Chondrocyte (in vitro differentiated cells): ENCODE results near the gene SEL1L2. TPM values are rescaled to one million over a fixed set of nuclear protein-coding genes. Genes with fewer than 3 reads are reported as not detected.

Experiments
- DNase-seq: peaks from one replicate; pipeline ENCODE4 v3.0.0; 2021; ENCODE audit warnings: mixed read lengths, low spot score
- H3K27ac Mint-ChIP-seq: one replicate; pipeline ENCODE4 v1.8.0; 2021; ENCODE audit warnings: mild to moderate bottlenecking, moderate library complexity, mixed read lengths; ENCODE audit not compliant: unreplicated experiment
- H3K27me3 Mint-ChIP-seq: 2 replicates; pipeline ENCODE4 v1.8.0; 2021; ENCODE audit warnings: low read depth, mixed read lengths
- H3K36me3 Mint-ChIP-seq: 2 replicates; pipeline ENCODE4 v1.8.0; 2021; ENCODE audit warnings: low read depth, mixed read lengths
- H3K4me1 Mint-ChIP-seq: 2 replicates; pipeline ENCODE4 v1.8.0; 2021; ENCODE audit warnings: low read depth, mild to moderate bottlenecking, mixed read lengths
- H3K4me3 Mint-ChIP-seq: one replicate; pipeline ENCODE4 v1.8.0; 2021; ENCODE audit warnings: mild to moderate bottlenecking, moderate library complexity, mixed read lengths; ENCODE audit not compliant: unreplicated experiment
- H3K9me3 Mint-ChIP-seq: 2 replicates; pipeline ENCODE4 v1.8.0; 2021; ENCODE audit warnings: low read depth, mixed read lengths
- total RNA-seq: library from RNA; stranded (reverse); gene quantifications from 3 replicates; pipeline ENCODE4 v1.2.1, GENCODE V29; 2021
- TF ChIP-seq, protein P1 (sequence below): fragments of 200-600 bp; sonication (generic); IDR thresholded peaks from 2 replicates; pipeline ENCODE4 v1.5.0; 2021; ENCODE audit warnings: antibody characterized with exemption, mild to moderate bottlenecking, moderate library complexity

Gene SEL1L2
- total RNA-seq, 1 donor from 2014 or later: not detected

DNA sequence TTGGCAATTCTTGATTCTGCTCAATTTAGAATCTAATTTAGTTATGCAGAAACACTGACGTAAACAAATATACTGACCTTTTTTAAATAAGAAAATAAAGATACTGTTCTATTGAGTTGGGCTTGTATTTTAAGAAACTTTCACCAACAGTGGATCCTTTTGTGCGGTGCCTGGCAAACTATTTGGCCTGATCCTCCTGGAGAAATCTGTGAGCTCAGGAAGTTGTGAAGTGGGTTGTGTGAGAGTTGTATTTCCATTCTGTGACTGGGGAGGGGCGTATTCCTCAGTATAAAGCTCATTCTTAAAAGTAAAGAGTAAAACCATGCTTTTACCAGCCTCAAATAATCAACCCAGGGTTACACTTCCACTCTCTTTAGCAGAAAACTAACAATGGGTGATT lies 85.6 kb downstream of the SEL1L2 start:
- H3K9me3 Mint-ChIP-seq: no peaks in the 10 kb centered on the region
- DNase-seq: no peak
- no peaks in the 10 kb centered on the region for H3K4me1 Mint-ChIP-seq

DNA sequence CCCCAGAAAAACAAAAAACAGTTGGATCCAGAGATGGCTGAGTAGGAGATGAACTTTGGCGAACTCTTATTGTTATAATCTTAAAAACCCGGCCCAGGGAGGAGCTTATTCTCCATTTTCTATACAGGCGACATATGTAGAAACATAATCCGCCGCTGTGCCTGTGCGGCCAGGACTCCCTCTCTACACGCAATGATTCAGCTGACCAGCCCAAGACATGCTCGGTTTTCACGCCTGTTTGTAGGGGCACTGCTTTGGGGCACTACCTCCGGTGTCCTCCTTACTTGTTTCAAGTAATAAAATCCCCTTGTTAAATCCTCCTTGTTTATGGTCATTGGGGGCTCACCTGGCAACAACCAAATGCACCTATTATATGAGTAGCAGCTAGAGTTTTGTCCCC lies 89.9 kb downstream of the SEL1L2 start:
- DNase-seq: no peak
- TF ChIP-seq, protein P1, sequence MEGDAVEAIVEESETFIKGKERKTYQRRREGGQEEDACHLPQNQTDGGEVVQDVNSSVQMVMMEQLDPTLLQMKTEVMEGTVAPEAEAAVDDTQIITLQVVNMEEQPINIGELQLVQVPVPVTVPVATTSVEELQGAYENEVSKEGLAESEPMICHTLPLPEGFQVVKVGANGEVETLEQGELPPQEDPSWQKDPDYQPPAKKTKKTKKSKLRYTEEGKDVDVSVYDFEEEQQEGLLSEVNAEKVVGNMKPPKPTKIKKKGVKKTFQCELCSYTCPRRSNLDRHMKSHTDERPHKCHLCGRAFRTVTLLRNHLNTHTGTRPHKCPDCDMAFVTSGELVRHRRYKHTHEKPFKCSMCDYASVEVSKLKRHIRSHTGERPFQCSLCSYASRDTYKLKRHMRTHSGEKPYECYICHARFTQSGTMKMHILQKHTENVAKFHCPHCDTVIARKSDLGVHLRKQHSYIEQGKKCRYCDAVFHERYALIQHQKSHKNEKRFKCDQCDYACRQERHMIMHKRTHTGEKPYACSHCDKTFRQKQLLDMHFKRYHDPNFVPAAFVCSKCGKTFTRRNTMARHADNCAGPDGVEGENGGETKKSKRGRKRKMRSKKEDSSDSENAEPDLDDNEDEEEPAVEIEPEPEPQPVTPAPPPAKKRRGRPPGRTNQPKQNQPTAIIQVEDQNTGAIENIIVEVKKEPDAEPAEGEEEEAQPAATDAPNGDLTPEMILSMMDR: no peak
- H3K4me1 Mint-ChIP-seq: no peaks in the 10 kb centered on the region
- no peak overlapping the region for H3K4me3 Mint-ChIP-seq
- H3K27ac Mint-ChIP-seq: no peak overlapping the region
- no peaks in the 10 kb centered on the region for H3K36me3 Mint-ChIP-seq
- H3K27me3 Mint-ChIP-seq: peaks cover 4% of the 10 kb centered on the region
- H3K9me3 Mint-ChIP-seq: no peaks in the 10 kb centered on the region

More for the DNA sequence above, 85.6 kb downstream of the SEL1L2 start:
- H3K27ac Mint-ChIP-seq: no peak overlapping the region
- H3K36me3 Mint-ChIP-seq: no peaks in the 10 kb centered on the region
- H3K4me3 Mint-ChIP-seq: no peak overlapping the region
- H3K27me3 Mint-ChIP-seq: peaks cover 7% of the 10 kb centered on the region
- TF ChIP-seq, protein P1: no peak

DNA sequence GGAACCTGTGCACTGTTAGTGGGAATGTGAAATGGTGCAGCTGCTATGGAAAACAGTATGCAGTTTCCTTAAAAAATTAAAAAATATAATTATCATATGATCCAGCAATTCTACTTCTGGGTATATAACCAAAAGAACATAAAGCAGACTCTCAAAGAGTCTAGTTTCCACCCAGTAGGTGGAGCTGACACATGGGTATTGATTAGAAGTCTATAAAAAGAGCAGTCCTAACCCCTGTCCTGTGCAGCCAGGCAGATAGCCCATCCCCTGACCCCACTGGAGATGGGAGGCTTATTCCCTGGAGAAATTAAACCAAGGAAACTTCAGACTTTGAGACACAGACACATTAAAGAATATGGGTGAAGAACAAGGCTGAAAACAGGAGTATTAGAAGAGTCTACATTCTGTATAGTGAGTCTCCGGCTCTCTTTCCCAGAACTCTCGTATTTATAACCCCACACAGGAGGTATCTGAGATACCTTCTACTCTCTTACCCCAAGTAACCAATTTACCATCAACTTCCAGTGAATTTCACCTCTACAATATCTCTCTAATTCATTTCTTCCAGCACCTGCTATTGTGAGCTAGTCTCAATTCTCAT lies 92.3 kb downstream of the SEL1L2 start:
- TF ChIP-seq, protein P1: peak; percentile 36
- no peaks in the 10 kb centered on the region for H3K4me1 Mint-ChIP-seq
- H3K9me3 Mint-ChIP-seq: peaks cover 14% of the 10 kb centered on the region
- H3K4me3 Mint-ChIP-seq: no peak overlapping the region
- no peaks in the 10 kb centered on the region for H3K36me3 Mint-ChIP-seq
- no peak for DNase-seq
- peaks cover 4% of the 10 kb centered on the region for H3K27me3 Mint-ChIP-seq
- no peak overlapping the region for H3K27ac Mint-ChIP-seq

DNA sequence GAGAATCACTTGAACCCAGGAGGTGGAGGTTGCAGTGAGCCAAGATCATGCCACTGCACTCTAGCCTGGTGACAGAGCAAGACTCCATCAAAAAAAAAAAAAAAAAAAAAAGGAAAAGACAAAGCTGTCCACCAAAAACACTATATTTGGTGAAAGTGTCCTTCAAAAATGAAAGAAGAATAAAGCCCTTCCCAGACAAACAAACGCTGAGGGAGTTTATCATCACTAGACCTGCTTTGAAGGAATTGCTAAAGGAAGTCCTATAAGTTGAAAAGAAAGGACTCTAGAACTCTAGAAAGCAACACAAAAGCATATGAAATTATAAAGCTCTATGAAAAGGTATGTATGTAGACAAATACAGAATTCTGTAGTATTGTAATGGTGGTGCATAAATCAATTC lies 98.8 kb downstream of the SEL1L2 start:
- DNase-seq: no peak
- peaks cover 3% of the 10 kb centered on the region for H3K36me3 Mint-ChIP-seq
- no peak overlapping the region for H3K4me3 Mint-ChIP-seq
- peaks cover 3% of the 10 kb centered on the region for H3K27me3 Mint-ChIP-seq
- H3K9me3 Mint-ChIP-seq: peaks cover 33% of the 10 kb centered on the region
- no peak overlapping the region for H3K27ac Mint-ChIP-seq
- no peaks in the 10 kb centered on the region for H3K4me1 Mint-ChIP-seq
- TF ChIP-seq, protein P1: no peak

DNA sequence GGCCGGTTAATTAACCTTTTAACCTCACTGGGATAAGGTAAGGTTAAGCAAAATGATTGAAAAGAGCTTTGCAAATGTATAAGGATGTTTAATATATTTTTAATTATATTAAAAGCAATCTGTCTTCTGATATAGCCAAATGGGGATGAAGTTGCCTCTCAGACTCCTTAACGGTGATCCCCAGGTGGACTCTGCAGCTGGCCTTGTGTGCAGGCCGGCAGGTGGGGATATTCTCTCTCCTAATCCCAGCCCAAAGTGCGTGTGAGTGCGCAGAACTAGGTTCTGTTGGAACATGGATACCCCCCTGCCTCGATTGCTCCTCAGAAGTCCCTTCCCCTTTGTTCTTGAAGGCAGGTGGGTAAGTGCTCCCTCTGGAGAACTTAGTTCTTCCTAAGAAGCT lies 105.6 kb downstream of the SEL1L2 start:
- Mint-ChIP-seq H3K9me3 (no peaks in the 10 kb centered on the region), H3K27me3 (peaks cover 8% of the 10 kb centered on the region), H3K4me3 (no peak overlapping the region), H3K36me3 (no peaks in the 10 kb centered on the region), H3K27ac (no peak overlapping the region), H3K4me1 (no peaks in the 10 kb centered on the region)
- DNase-seq: no peak
- TF ChIP-seq, protein P1: no peak
